Tibial artery (tissue), 4 donors: ENCODE results near the gene TSC1.
A peak's percentile ranks its signal among the peaks of the same experiment; 100 is the strongest.

ENCODE experiments used
- DNase-seq, 2 donors: peaks; one replicate each; pipeline ENCODE4 v3.0.0-alpha.2; 2019
- H3K27ac ChIP-seq, 2 donors: fragments of 200-600 bp; sonication (generic) in 1 of 2; 1 replicate in 1 of 2; 2 replicates in 1 of 2; pipeline ENCODE4 v1.5.1; 2018 to 2019; ENCODE audit warnings: mild to moderate bottlenecking in 1 of 2
- H3K27me3 ChIP-seq, 2 donors: fragments of 200-600 bp; sonication (generic) in 1 of 2; one replicate each; pipeline versions ENCODE4 v1.5.1 to v1.6.0; 2016 to 2019
- H3K36me3 ChIP-seq, 3 donors: fragments of 200-600 bp; sonication (generic) in 2 of 3; one replicate each; pipeline ENCODE4 v1.5.1; 2016 to 2019; ENCODE audit warnings: mild to moderate bottlenecking in 2 of 3
- H3K4me1 ChIP-seq, 4 donors: fragments of 200-600 bp; sonication (generic) in 2 of 4; 1 replicate in 3 of 4; 2 replicates in 1 of 4; pipeline ENCODE4 v1.5.1; 2016 to 2019
- H3K4me3 ChIP-seq, 2 donors: fragments of 200-600 bp; sonication (generic) in 1 of 2; 1 replicate in 1 of 2; 2 replicates in 1 of 2; pipeline ENCODE4 v1.5.1; 2018 to 2019; ENCODE audit warnings: mild to moderate bottlenecking in 2 of 2
- H3K9me3 ChIP-seq, 3 donors: fragments of 200-600 bp; sonication (generic) in 1 of 3; one replicate each; pipeline ENCODE4 v1.5.1; 2016 to 2019
- CTCF ChIP-seq, 2 experiments: fragments of 200-600 bp in 1 of 2; fragments of 450-650 bp in 1 of 2; IDR thresholded peaks; one replicate each; pipeline ENCODE4 v1.5.1; 2017 to 2019; ENCODE audit warnings: antibody characterized with exemption in 2 of 2, mild to moderate bottlenecking in 1 of 2, moderate library complexity in 1 of 2
- intact Hi-C: fragments of 100-400 bp; cut with DNase I; formaldehyde crosslinking; loops from one replicate; pipeline ENCODE4 v1.15.0; 2023; ENCODE audit warnings: low total_unique reads

Gene TSC1

GRCh38 chr9:132849185-132849706 lies 95.2 kb downstream of the TSC1 start:
- TF ChIP-seq CTCF (IDR thresholded peaks at IDR 0.05): no peak
- H3K9me3 ChIP-seq: no peaks in the 10 kb centered on the region
- no peaks in the 10 kb centered on the region for H3K27me3 ChIP-seq
- DNase-seq: no peak
- H3K4me3 ChIP-seq: no peak overlapping the region
- H3K4me1 ChIP-seq: no peaks in the 10 kb centered on the region
- intact Hi-C loops: no loop called here
- no peak overlapping the region for H3K27ac ChIP-seq
- no peaks in the 10 kb centered on the region for H3K36me3 ChIP-seq

DNA sequence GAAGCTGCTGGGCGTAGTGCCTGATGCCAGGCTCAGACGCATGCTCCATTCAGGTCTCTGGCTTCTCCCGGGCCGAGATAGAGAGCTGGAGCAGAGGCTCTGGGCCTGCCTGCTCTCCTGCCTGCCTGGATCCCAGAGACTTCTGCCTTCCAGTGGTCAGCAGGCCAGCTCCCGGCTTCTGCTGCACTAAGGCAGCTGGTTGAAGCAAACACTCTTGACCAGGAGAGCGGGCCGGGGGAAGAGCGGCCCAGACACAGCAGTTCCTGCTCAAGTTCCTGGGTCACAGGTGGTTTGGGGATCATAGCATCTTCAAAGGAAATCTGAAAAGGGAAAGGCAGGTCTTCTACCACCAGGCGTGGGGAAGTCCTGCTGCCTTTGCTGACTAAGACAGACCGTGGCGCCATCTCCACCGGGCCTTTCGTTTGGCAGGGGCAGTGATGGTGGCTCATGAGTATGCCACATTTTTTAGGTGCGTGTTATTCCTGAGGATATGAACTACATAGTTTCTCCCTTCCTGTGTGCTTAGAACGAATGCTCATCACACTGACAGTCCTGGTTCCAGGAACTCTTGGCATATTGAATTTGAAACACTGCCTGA lies 97.4 kb downstream of the TSC1 start:
- H3K4me1 ChIP-seq: no peaks in the 10 kb centered on the region
- intact Hi-C loops: no loop called here
- no peaks in the 10 kb centered on the region for H3K27me3 ChIP-seq
- H3K27ac ChIP-seq: no peak overlapping the region
- no peak overlapping the region for H3K4me3 ChIP-seq
- H3K9me3 ChIP-seq: no peaks in the 10 kb centered on the region
- no peaks in the 10 kb centered on the region for H3K36me3 ChIP-seq
- no peak for DNase-seq
- TF ChIP-seq CTCF (IDR thresholded peaks at IDR 0.05): no peak

DNA sequence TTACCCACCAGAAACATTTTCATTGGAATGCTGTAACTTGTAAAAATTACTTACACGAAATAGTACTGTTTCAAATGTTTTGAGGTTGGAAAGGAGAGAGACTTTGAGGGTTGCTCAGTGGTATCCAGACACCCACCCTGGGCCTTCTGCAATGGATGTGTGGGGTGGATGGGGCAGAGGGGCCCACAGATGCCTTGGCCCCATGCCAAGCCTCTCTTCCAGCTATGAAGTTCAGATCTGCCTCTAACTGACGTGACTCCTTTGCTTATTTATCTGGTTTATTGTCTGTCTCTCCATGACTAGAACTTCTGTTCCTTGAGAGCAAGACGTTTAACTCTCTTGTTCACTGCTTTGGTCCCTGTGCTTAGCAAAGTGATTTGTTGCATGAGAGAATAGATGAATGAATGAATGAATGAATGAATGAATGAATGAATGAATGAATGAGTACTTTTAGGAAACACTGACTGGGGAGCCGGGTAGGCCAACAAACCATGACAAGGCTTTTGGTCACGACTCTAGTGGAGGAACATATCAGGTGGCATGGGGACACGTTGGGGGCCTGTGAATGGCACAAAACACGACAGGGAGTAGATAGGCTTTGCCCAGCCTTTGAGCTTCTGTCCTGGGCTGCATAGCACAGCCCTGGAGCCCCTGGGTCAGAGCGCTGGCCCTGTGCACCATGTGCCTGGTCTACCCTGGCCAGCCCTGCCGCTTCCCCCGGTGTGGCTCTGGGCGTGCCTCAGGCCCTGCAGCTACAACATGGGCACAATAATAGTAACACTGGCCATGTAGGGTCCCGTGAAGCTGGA lies 98.1 kb downstream of the TSC1 start:
- intact Hi-C loops: no loop called here
- H3K4me3 ChIP-seq: no peak overlapping the region
- no peaks in the 10 kb centered on the region for H3K36me3 ChIP-seq
- DNase-seq: no peak
- H3K27me3 ChIP-seq: no peaks in the 10 kb centered on the region
- no peaks in the 10 kb centered on the region for H3K9me3 ChIP-seq
- H3K4me1 ChIP-seq: no peaks in the 10 kb centered on the region
- H3K27ac ChIP-seq: no peak overlapping the region
- TF ChIP-seq CTCF (IDR thresholded peaks at IDR 0.05): no peak

DNA sequence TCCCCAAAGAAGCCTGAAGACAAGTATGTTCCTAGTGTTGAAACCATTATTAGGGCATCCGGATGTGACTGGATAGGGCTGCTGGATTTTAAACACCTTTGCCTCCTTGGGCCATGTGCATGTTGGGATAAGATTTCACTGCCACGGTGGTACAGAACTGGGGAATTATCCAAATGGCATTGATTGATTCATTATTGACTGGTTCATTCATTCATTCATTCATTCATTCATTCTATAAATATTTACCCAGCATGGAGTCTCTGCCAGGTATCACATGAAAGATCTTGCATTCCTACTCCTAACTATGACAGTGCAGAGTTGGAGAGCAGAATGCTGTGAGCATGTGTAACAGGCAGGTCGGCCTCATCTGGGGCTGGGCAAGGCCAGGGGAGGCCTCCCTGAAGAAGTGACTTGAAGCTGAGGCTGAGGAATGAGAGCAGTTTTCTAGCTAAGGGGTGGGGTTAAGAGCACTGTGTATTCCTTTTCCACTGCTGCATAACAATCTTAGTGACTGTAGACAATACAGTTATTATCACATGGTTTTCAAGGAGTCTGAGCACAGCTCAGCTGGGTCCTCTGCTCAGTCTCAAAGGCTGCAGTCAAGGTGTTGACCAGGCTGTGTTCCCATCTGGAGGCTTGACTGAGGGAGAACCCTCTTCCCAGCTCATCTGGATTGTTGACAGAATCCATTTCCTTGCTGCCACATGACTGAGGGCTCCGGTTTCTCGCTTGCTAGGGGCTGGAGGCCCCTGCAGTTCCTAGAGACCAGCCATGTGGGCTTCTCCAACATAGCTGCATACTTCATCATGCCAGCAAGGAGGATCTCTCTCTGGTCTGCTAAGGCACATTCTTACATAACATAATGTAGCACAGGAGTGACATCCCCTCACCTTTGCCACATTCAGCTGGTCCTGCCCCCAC lies 102.0 kb downstream of the TSC1 start:
- TF ChIP-seq CTCF (IDR thresholded peaks at IDR 0.05): no peak
- Histone ChIP-seq H3K27ac (no peak overlapping the region), H3K4me1 (no peaks in the 10 kb centered on the region), H3K27me3 (no peaks in the 10 kb centered on the region), H3K4me3 (no peak overlapping the region), H3K36me3 (no peaks in the 10 kb centered on the region), H3K9me3 (no peaks in the 10 kb centered on the region)
- peak in 1 of 2 donors; percentile 16 for DNase-seq
- intact Hi-C loops: no loop called here
